ENCODE data around the gene ZHX3. TPM values are rescaled to one million over a fixed set of nuclear protein-coding genes. Genes with fewer than 3 reads are reported as not detected.

The ZHX3 gene
- total and polyA plus RNA-seq, 10 of the 15 experiments (the other 5 are each of a cell fraction or from before 2014, with no cell fraction given): 1.3 to 14.0 (median 5.0) TPM

GRCh38 chr20:41330941-41331340 is 13.4 kb upstream of the ZHX3 start:
- SMC1A ChIA-PET (ENCODE audit: uncharacterized antibody, unreplicated experiment): no interaction called here
- Histone ChIP-seq H3K9ac (ENCODE audit: control insufficient read depth, insufficient read depth, low read length) (no peak overlapping the region), H3K27me3 (replicated peaks in 1 of 2; ENCODE audit: control insufficient read depth in 2 of 2, insufficient read depth in 2 of 2, low read length in 1 of 2) (no peaks in the 10 kb centered on the region), H3K9me3 (replicated peaks; ENCODE audit: control insufficient read depth, insufficient read depth, low read length) (no peaks in the 10 kb centered on the region), H2AFZ (ENCODE audit: control insufficient read depth, low read depth, low read length) (no peak overlapping the region), H3K79me2 (ENCODE audit: control insufficient read depth, insufficient read depth, low read length) (no peaks in the 10 kb centered on the region), H4K20me1 (ENCODE audit: control insufficient read depth, insufficient read depth) (no peaks in the 10 kb centered on the region), H3K4me1 (ENCODE audit: control insufficient read depth, insufficient read depth, low read length) (peaks cover 6% of the 10 kb centered on the region), H3K4me3 (no peak overlapping the region), H3K36me3 (ENCODE audit: control insufficient read depth in 2 of 2, insufficient read depth in 2 of 2, low read length in 1 of 2) (no peaks in the 10 kb centered on the region), H3K27ac (ENCODE audit: control insufficient read depth, insufficient read depth) (no peak overlapping the region), H3K4me2 (ENCODE audit: control insufficient read depth, insufficient read depth) (no peak overlapping the region)
- RAD21 ChIA-PET (ENCODE audit: unreplicated experiment): interaction anchor here (1.3 kb wide), 1 partner anchor 8 kb away, joined by 4 read pairs; no protein-coding TSS in a partner anchor
- intact Hi-C loops (cut with micrococcal nuclease; ENCODE audit: unreplicated experiment): no loop called here
- BruUV-seq (replicated peaks): no TSS peak
- DNase-seq (ENCODE audit: low read depth, low spot score): no peak
- 100% methylated on average over 1 of the region's 1 CpG for WGBS (ENCODE audit: insufficient coverage, insufficient replicate concordance, low lambda C conversion rate, missing lambda C conversion rate)
- in situ Hi-C loops (cut with MboI): no loop called here
- POLR2A ChIA-PET: no interaction called here
- TF ChIP-seq FOS (IDR thresholded peaks at IDR 0.05; ENCODE audit: borderline replicate concordance, extremely low read depth, insufficient read length) (no peak), ZNF622 (IDR thresholded peaks at IDR 0.05) (no peak), FOXK2 (IDR thresholded peaks at IDR 0.05) (no peak), HDAC6 (IDR thresholded peaks at IDR 0.05; ENCODE audit: unreplicated experiment) (no peak), SUZ12 (IDR thresholded peaks at IDR 0.05; ENCODE audit: unreplicated experiment) (no peak), IRF3 (IDR thresholded peaks at IDR 0.05) (no peak), BCL3 (IDR thresholded peaks at IDR 0.05; ENCODE audit: borderline replicate concordance, insufficient read depth, low read depth, low read length, poor library complexity, severe bottlenecking) (no peak), CBX5 (IDR thresholded peaks at IDR 0.05; ENCODE audit: low read depth) (no peak), POU2F2 (IDR thresholded peaks at IDR 0.05; ENCODE audit: borderline replicate concordance, low read depth, low read length) (no peak), ASH2L (IDR thresholded peaks at IDR 0.05; ENCODE audit: borderline replicate concordance, low read depth) (no peak), ZNF24 (IDR thresholded peaks at IDR 0.05) (no peak), YBX1 (IDR thresholded peaks at IDR 0.05) (no peak)
- no peak for FAIRE-seq
- ATAC-seq: no peak
- CTCF ChIA-PET: interaction anchor here (1.6 kb wide), 1 partner anchor 362 kb away, joined by 3 read pairs; no protein-coding TSS in a partner anchor
